GM19468 (cell line): ENCODE data around the gene TM7SF3.
"Not testable (repeated sequence)": the region's sequence is repeated elsewhere in the genome, so short reads cannot be mapped to it uniquely, and the experiment has no call there.

Source experiments
- ATAC-seq: cut with Tn5 transposase; IDR thresholded peaks from one replicate; pipeline ENCODE4 v1.9.1; 2021; ENCODE audit warnings: mild to moderate bottlenecking, moderate library complexity, moderate number of reproducible peaks; ENCODE audit not compliant: unreplicated experiment; ENCODE audit errors: extremely low read depth

Gene TM7SF3

DNA sequence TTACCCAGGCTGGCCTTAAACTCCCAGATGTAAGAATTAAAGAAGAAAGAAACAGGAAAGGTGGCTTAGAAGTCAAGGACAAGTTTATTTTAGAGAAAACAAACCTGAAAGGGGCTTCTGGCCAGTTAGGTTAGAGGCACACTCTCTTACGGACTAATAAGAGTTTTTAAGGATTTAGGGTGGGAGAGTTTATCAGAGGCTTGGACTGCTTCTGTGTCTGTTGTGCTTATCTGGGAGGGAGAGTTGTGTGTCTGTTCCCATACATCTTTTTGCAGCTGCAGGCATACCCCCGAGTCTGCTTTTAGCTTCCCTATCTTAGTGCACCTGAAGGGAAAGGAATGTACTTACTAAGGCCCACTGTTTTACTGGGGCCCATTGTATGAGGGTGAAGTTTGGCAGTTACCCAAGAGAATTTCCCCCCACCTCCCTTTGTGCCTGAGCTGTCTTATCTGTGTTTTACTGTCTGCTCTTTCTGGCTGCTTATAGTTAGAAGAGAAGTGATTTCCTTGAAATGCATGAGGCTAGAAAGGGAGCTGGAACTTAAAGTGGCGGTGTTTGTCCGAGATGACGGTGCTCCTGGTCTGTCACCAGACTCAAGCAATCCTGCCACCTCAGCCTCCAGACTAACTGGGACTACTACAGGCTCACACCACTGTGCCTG lies 3.1 kb upstream of the TM7SF3 start:
- ATAC-seq, result not testable (repeated sequence)

DNA sequence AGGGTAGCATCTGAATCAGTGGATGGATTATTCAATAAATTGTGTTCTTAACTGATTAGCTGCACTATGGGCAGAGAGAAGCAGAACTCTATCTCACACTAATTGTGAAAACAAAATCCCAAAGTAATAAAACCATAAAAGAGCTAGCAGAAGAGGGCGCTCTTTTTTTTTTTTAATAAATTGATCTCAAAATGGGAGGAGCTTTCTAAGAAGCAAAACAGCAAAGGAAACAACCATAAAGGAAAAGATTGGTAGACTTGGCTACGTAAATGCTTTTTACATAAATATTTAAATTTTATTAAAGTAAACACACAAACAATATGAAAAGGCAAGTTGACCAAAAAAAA lies 1.5 kb upstream of the TM7SF3 start:
- no peak for ATAC-seq

DNA sequence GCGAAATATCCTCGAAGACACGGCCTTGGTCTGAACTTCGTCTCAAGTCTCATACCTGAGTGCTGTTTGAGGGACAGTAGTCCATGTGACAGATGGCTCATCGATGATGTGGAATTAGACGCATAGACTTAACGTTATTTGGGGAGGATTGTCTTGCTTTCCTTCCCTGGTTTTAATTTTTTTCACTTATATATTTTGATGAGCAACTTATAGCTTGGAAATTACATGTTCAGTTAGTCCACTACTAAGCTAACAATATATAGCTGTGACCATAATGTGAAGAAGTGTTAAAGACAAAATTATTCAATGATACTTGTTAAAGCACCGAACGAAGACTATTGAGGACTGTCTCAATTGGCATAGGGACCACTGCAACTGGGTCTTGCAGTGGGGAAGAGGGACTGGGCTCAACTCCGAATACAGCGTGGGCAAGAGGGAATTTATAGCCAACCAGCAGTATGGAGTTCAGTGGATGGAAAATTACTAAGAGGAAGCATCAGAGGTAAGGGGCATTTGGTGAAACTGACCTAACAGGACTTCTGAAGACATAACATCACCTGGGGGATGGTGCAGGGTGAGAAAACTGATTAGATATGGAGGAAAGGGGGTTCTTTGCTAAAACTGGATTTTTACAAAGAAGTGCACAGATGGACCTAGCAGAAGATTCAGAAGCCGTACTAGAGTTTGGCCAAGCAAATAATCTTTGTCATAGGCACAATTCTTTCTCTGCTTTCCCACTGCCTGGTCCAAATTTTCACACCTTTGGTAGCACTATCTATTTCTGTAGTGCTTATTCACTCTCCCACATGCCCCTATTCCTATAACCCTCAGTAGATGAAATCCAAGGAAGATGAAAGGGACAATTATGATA lies 910 bp upstream of the TM7SF3 start:
- peak; percentile 5 for ATAC-seq

DNA sequence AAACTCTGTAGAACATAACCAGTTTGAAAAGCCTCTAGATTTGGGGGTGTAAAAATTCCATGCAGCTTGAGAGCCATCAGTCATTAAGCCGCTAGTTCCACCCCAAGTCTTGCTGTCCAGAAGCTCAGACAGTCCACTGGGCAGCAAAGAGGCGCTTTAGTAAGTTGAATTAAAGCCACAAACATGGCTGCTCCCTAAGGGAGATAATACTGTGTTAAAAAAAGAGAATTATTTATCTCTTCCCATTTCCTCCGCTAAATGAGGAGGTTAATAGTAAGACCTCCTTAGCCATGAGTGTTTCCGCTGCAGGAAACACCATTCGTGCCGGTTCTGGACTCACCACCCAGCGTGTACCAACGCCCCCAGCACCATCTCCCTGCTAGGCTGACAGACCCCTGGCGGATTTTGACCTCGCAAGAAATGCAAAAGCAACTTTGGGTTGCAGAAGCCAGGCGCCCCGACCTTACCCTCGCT lies 536 bp downstream of the TM7SF3 start:
- ATAC-seq, result no peak

DNA sequence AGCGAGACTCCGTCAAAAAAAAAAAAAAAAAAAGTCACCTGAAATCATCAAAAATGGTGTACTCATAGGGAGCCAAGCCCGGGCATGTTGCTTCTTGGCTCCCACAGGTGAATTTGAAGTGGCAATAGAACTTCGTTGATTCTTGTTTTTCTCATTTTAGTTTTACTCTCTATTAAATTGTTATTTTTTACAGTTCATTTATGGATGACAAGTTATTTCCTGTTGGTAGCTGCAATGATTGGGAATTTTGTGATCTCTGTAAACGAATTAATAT lies 1.3 kb downstream of the TM7SF3 start:
- ATAC-seq, result no peak

DNA sequence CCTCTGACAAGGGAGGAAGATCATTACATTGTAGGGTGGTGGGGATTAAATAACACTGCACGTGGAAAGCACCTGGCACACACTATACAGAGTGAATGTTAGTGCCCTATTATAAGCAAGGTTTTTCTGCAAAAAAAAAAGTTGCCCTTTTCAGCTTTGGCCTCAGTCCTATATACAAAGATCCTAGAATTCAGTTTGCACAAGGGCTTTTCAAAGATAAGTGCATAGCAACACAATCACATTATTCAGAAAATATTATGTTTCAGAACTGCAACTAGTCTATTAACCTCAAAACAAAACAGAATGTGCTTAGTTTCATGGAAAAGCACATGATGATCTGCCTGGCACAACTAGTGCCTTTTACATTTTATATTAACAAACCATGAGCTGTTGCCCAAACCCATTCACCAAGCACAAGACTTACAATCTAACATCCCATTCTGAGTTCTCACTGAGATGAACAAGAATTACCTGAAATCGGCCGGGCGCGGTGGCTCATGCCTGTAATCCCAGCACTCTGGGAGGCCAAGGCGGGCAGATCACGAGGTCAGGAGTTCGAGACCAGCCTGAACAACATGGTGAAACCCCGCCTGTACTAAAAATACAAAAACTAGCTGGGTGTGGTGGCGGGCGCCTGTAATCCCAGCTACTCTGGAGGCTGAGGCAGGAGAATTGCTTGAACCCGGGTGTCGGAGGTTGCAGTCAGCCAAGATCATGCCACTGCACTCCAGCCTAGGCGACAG lies 1.8 kb downstream of the TM7SF3 start:
- ATAC-seq, result no peak

DNA sequence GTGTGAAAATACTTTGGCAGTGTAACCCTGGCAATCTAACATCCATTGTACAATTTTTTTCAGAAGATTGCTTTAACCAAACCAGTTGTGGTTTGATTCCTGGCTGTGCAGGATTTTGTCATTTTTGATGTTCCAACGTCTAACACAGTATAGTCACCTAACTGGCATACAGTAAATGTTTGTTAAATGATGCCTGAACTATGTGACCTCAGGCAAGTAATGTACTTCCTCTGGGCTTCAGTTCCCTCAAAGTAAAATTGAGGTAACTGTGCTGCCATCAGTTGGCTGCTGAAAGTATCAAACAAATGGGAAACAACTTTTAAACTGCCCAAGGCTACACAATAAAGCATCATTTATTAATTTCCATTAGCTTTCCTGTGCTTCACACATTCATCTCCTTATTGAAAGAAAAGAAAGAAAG lies 4.3 kb downstream of the TM7SF3 start:
- ATAC-seq, result no peak

DNA sequence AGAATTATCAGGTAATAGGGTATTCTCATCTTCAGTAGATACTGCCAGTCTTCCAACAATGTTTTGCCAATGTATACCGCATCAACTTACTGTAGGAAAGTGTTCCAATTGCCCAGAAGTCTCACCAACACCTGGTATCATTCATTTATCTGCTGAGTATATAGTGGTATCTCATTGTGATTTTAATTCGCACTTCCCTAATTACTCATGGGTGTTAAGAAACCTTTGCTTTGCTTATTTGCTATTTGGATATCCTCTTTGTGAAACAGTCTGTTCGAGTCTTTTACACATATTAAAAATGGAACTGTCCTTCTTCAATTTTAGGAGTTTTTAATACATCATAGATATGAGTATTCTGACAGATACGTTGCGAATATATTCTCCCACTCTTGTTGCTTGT lies 6.1 kb downstream of the TM7SF3 start:
- no peak for ATAC-seq

DNA sequence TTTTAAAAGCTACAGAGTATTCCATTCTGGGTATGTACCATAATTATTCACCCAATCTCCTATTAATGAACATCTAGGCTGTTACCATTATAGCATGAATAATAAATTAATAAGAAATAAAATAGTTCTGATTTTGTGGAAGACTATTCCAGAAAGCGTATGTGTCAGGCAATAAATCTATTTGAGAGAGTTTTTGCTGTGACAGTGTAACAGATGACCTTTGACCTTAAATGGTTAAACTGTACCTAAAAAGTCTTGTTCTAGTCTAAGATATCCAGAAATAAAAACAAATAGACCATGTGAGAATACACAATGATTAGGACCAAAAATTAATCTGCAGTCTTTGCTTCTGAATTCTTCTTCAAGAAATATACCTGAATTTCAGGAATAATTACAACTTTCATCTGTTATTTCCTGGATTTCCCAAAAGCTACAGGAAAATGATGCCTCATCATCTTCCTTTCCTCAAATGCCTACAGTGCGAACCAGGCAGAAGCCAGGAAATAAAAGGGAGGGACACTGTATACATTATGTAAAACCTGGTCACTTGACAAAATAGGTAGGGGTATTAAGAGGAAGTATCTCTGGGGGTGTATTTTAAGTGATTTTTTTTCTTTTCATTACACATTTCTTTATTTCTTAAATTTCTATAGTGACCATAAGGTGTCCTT lies 7.3 kb downstream of the TM7SF3 start:
- ATAC-seq, result no peak

DNA sequence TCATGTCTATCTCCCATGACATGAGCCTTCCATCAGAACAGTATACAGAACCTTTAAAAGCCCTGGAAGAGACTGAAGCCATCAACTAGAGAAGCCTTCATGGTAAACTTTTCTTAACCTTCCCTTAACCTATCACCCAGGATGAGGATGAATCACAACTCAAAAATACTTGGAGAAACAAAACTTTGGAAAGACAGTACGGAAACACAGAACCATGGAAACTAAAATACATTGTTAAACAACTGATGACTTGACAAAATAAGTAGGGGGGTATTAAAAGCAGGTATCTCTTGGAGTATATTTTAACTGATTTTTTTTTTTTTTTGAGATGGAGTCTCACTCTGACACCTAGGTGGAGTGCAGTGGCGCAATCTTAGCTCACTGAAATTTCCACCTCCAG lies 8.7 kb downstream of the TM7SF3 start:
- ATAC-seq, result no peak

DNA sequence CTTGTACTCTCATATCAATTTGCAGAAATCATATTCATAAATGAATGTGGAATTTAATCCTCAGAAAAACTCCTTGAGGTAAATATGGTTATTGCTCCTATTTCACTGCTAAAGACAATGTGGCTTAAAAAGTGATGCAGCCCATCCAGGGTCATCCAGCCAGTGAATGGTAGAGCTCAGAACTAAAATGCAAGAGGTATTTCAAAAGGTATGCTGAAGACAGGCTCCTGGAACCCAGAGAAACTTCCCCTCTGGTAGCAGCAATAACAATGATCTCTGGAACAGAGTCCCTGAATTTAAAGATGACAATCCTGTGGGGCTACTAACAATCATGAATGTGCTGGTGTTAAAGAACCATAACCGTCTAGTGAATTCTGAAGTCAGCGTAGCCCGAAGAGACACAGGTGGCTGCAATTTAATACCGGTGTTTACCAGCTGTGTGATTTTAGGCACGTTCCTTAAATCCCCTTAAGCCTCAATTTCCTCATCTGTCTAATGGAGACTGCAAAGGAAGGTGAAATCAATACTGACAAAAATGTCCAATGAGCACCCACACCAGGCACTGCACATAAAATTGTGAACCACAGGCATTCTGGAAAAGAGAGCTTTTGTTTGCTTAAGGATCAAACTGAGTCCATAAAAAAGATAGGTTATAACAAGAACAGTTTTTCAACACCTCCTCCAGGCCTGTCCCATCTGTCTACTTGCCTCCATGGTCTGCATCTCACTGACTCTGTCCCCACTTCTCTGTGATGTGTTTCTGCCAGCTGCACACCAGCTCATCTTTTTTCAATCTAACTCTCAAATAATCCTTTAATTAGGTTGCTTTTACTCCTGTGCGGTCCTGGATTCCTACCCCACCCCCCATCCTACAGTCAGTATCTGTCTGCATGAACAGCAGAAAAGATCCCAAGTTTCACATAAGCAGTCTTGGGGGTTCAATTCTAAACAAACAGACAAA lies 10.5 kb downstream of the TM7SF3 start:
- ATAC-seq, result no peak

DNA sequence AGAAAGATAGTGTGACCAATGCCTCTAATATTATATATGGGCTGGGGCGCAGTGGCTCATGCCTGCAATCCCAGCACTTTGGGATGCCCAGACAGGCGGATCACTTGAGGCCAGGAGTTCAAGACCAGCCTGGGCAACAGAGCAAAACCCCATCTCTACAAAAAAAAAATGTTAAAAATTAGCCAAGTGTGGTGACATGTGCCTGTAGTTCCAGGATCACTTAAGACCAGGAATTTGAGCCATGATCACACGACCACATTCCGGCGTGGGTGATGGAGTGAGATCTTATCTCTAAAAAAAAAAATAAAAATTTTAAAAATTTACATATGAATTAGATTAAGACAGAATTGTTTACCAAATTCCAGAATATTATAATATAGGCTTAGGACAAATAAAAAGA lies 12.0 kb downstream of the TM7SF3 start:
- ATAC-seq, result no peak

DNA sequence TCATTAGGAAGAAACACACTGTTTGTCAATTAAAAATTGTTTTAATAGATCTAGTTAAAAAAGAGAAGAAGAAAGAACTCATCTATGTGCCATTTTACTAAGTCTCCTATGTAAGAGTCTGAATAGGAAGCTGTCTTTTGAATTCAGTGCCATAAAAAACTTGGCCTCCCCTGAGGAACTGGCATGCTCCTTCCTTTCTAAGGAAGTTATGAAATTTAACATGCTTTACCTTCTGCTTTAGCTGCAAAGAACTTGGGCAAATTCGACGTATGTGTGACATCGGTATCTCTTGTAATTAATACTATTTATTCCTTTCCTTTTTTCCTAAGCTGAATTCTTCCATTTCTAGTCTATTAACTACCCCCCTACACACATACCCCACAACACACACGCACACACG lies 12.5 kb downstream of the TM7SF3 start:
- ATAC-seq, result no peak

DNA sequence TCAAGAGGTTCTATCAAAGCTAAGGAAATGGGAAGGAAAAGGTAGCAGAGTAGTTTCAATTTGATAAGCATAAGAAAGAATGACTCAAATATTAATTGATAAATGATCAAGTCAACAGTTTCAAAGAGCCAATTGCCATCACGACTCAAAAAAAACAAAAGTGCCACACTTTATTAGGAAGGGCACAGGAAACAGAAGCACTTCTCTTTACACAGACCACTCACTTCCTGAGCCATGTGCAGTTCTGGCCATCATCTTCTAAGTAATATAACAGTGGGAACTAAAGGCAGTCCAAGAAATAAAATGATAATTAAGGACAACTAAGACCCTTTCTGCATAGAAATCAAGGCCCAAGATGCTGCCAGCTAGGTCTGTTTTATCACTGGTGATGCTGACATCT lies 13.2 kb downstream of the TM7SF3 start:
- no peak for ATAC-seq

DNA sequence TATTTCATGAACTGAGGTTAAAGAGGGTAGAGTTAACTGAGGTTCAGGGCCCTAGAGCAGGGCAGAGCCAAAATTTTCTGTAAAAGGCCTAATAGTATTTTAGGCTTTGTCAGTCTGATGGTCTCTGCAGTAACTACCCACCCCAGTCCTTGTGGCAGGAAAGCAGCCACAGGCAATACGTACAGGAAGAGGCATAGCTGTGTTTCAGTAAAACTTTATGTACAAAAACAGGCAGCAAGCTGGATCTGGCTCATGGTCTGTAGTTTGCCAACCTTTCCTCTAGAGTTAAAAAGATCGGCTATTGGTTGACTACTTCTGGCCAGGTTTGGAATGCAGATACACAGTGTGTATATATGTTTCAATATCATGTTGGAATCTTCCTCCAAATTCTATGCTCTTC lies 17.2 kb downstream of the TM7SF3 start:
- ATAC-seq, result no peak

DNA sequence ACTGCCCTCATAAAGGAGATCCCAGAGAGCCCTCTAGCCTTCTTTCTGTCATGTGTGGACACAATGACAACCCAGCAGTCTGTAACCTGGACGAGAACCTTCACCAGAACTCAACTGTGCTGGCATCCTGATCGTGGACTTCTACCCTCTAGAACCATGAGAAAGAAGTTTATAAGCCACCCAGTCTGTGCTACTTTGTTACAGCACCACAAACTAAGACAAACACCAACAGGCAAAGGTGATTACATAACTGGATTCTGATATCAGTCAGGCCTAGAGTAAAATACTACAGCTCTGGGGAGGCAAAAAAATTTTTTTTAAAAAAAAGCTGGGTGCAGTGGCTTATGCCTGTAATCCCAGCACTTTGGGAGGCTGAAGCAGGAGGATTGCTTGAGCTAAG lies 18.5 kb downstream of the TM7SF3 start:
- no peak for ATAC-seq

DNA sequence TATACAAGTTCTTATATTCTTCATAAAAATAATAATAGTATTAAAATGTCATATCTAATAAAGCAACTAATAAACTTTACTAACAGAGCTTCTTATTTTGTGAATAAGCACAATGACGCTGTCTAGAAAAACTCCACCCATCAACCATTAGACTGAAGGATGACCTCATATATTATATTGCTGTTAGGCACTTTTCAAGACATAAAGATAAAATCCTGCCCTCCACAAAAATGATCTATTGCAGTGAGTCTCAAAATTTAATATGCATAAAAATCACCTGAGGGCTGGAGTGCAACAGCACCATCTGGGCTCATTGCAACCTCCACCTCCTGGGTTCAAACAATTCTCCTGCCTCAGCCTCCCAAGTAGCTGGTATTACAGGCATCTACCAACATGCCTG lies 20.1 kb downstream of the TM7SF3 start:
- ATAC-seq, result no peak

DNA sequence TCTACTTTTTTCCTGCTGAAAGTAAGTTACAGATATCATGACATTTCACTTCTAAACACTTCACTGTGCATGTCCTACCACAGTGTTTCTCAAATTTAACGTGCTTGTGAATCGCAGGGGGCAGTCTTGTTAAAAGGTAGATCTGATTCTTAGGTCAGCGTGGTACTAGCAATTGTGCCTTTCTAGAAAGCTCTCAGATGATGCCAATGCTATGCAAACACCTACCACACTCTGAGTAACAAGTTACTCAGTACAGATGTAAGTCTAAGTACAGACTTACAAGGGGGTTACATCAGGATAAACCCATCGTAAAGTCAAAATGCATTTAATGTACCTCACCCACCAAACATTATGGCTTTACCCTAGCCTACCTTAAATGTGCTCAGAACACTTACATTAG lies 22.4 kb downstream of the TM7SF3 start:
- no peak for ATAC-seq

DNA sequence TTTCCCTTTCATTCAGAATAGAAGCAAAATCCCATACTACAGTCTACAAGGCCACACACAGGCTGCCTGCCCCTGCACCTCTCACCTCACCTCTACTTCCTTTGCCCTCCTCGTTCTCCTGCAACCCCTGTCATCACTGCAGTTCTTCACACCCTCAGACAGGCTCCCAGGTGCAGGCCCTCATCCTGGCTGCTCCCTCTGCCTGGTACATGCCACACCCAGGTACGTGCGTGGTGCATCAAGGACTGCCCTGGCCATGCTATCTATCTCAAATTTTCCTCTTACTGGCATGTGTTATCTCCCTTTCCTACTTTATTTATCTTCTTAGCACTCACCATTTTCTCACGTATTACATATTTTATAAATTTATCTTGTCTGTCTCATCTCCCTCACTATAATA lies 24.3 kb downstream of the TM7SF3 start:
- no peak for ATAC-seq

DNA sequence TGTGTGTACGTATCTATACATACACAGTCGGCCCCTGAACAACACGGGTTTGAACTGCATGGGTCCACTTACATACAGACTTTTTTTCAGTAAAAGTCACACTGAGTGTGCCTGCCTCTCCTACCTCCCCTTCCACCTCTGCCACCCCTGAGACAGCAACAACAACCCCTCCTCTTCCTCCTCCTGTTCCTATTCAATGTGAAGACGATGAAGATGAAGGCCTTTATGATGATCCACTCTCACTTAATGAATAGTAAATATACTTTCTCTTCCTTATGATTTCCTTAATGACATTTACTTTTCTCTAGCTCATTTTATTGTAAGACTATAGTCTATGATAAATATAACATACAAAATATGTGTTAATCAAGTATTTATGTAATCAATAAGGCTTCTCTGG lies 25.5 kb downstream of the TM7SF3 start:
- ATAC-seq, result no peak
